CD8-positive, alpha-beta memory T cell (primary cell): ENCODE measurements around the gene RPGRIP1. TPM values are rescaled to one million over a fixed set of nuclear protein-coding genes. Genes with fewer than 3 reads are reported as not detected.
"Not testable (repeated sequence)": the region's sequence is repeated elsewhere in the genome, so short reads cannot be mapped to it uniquely, and the experiment has no call there.

Experiments
- CTCF ChIA-PET: fragments of 350-600 bp; sonication (Branson Sonifier 250); formaldehyde crosslinking; loops from one replicate; lab custom pipeline; 2021; ENCODE audit warnings: antibody characterized with exemption; lab: Charles Lee
- POLR2A ChIA-PET: fragments of 350-600 bp; sonication (Branson Sonifier 250); formaldehyde crosslinking; loops from one replicate; lab custom pipeline; 2021; ENCODE audit warnings: antibody characterized with exemption; lab: Charles Lee
- DNase-seq, 5 donors: peaks; one replicate each; pipeline versions ENCODE4 v3.0.0 to v3.0.0-alpha.2; 2020 to 2022; ENCODE audit warnings: mixed read lengths in 1 of 5
- H3K27ac ChIP-seq: one replicate; pipeline ENCODE4 v1.7.0; 2013; ENCODE audit warnings: low read depth, mild to moderate bottlenecking, low read length, moderate library complexity
- H3K27me3 ChIP-seq: 2 replicates; pipeline ENCODE4 v1.7.0; 2013; ENCODE audit warnings: low read length, mild to moderate bottlenecking; ENCODE audit not compliant: insufficient read depth, poor library complexity, severe bottlenecking
- H3K36me3 ChIP-seq: 2 replicates; pipeline ENCODE4 v1.7.0; 2013; ENCODE audit warnings: mild to moderate bottlenecking, low read length, moderate library complexity; ENCODE audit not compliant: insufficient read depth
- H3K4me1 ChIP-seq: 2 replicates; pipeline ENCODE4 v1.7.0; 2013; ENCODE audit warnings: mild to moderate bottlenecking, low read length, moderate library complexity; ENCODE audit not compliant: insufficient read depth
- H3K4me3 ChIP-seq: 2 replicates; pipeline ENCODE4 v1.7.0; 2013; ENCODE audit warnings: mild to moderate bottlenecking, low read length
- H3K9me3 ChIP-seq: 2 replicates; pipeline ENCODE4 v1.7.0; 2013; ENCODE audit warnings: mild to moderate bottlenecking, low read length
- H3K27ac Mint-ChIP-seq, 8 donors: one replicate each; pipeline ENCODE4 v1.8.0; 2020 to 2021; ENCODE audit warnings: mixed read lengths in 8 of 8, mild to moderate bottlenecking in 6 of 8, inconsistent platforms in 3 of 8, moderate library complexity in 3 of 8
- H3K27me3 Mint-ChIP-seq, 2 donors: one replicate each; pipeline ENCODE4 v1.8.0; 2020 to 2021; ENCODE audit warnings: mixed read lengths in 2 of 2, mild to moderate bottlenecking in 1 of 2, moderate library complexity in 1 of 2
- H3K36me3 Mint-ChIP-seq, 3 donors: one replicate each; pipeline ENCODE4 v1.8.0; 2020 to 2021; ENCODE audit warnings: mixed read lengths in 3 of 3, inconsistent platforms in 1 of 3, mild to moderate bottlenecking in 1 of 3
- H3K4me1 Mint-ChIP-seq, 3 donors: one replicate each; pipeline ENCODE4 v1.8.0; 2020 to 2021; ENCODE audit warnings: mixed read lengths in 3 of 3, inconsistent platforms in 1 of 3, mild to moderate bottlenecking in 1 of 3
- H3K4me3 Mint-ChIP-seq, 7 donors: one replicate each; pipeline ENCODE4 v1.8.0; 2020 to 2021; ENCODE audit warnings: mixed read lengths in 7 of 7, mild to moderate bottlenecking in 6 of 7, moderate library complexity in 4 of 7, inconsistent platforms in 2 of 7
- H3K9me3 Mint-ChIP-seq, 5 donors: one replicate each; pipeline ENCODE4 v1.8.0; 2020 to 2022; ENCODE audit warnings: mixed read lengths in 5 of 5, mild to moderate bottlenecking in 3 of 5, moderate library complexity in 2 of 5, inconsistent platforms in 1 of 5
- polyA plus RNA-seq: library from polyadenylated mRNA; unstranded; fragments of 300-500 nt; fragmentation: Illumina TruSeq; gene quantifications from one replicate; pipeline ENCODE4 v1.2.3, GENCODE V29; 2021
- total RNA-seq, 2 experiments: library from RNA; stranded (reverse); gene quantifications; one replicate each; pipeline ENCODE4 v1.2.3, GENCODE V29; 2021

The RPGRIP1 gene
- total and polyA plus RNA-seq, 3 experiments from 2014 or later: not detected

DNA sequence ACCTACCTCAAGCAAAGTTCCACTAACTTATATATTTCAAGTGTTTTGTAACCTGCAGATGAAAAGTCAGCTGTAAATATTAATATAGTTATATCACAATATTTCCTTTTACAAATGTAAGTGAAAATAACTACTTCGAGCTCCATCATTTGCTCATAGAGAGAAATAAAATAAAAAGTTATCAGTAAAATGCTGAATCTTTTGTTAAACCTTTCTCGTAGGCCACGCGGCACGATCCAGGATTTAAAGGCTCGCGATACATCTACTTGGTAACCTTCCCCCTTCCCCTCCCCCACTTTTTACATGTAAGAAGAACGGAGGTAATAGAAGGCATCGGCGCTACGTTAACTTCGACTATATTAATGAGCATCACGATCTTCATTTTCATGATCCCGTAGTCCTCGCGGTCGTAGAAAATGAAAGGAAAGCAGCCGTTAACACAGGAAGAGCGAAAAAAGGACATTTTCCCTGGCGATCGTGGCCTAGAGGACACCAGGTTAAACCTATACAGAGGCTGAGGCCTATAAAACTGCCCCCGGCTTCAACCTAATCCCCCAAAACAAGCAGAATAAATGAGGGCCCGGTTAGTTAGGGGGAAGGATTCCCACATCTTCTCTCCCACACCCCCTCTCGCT lies 11.1 kb upstream of the RPGRIP1 start:
- H3K36me3 ChIP-seq: peaks cover 27% of the 10 kb centered on the region
- Mint-ChIP-seq H3K4me1 (peaks cover 45 to 48% (median 47%) of the 10 kb centered on the region in 3 donors), H3K4me3 (peak overlapping the region; percentile 97 to 100 (median 99)), H3K9me3 (peaks cover 0 to 2% (median 0%) of the 10 kb centered on the region in 5 donors), H3K36me3 (peaks cover 14 to 51% (median 15%) of the 10 kb centered on the region in 3 donors), H3K27me3 (peaks cover 0 to 4% of the 10 kb centered on the region in 2 donors), H3K27ac (peak overlapping the region; percentile 96 to 100 (median 100))
- ChIA-PET CTCF (interaction anchor here (1.6 to 1.9 kb wide), 3 partner anchors 11 to 39 kb away, joined by 3 to 4 read pairs (median 4); no protein-coding TSS in a partner anchor), POLR2A (interaction anchor here (0.6 to 2.2 kb wide), 4 partner anchors 12 to 307 kb away, joined by 3 to 10 read pairs (median 4); no protein-coding TSS in a partner anchor)
- H3K9me3 ChIP-seq: no peaks in the 10 kb centered on the region
- DNase-seq: peak in 3 of 5 donors; percentile 37 to 58 (median 52)
- peaks cover 44% of the 10 kb centered on the region for H3K4me1 ChIP-seq
- H3K27me3 ChIP-seq: no peaks in the 10 kb centered on the region
- H3K27ac ChIP-seq: peak overlapping the region; percentile 89
- peak overlapping the region; percentile 94 for H3K4me3 ChIP-seq

DNA sequence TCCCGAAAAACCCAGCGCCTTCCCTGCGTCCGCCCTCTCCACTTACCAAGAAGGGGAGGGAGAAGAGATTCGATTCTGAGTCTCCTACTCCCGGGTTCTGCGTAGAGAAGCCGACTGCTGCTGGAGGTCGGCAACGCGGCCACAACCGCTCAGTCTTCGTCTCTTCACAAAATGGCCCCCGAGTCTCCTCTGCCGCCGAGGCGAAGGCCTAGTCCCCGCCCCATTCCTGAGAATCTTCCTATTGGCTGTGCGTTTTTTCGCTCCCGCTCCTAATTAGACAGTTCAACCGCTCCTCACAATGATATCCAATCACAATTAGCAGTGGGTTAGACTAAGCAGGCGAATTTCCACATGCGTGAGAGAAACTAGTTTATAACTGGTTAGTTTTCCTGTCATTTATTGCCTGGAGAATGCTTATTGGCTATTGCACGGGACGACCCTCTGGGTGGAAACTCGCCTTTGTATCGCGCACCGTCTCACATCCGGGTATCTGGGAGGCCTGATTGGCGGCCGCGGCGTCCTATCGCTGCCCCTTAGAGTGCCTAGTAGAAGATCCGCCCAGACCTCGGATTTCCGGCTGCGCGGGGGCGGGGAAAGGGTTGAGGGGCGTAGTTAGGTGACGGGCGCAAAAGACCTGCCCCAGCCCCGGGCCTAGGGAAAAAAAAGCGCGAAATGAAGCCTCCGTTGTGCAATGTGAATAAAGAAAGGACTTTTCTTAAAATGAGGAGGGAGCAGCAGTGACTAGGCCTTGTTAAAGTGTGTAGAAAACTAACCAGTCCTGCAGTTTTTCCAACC lies 10.4 kb upstream of the RPGRIP1 start, which contains the start of gene HNRNPC:
TSS of gene HNRNPC (minus strand) at position 191 of the 795 bp plus-strand sequence. CDS start 35,249 bp downstream, outside the sequence.
- Histone ChIP-seq H3K27me3 (no peaks in the 10 kb centered on the region), H3K4me1 (peaks cover 37% of the 10 kb centered on the region), H3K27ac (peak within 1 kb of the TSS; percentile 89), H3K4me3 (peak within 1 kb of the TSS; percentile 94), H3K36me3 (peaks cover 20% of the 10 kb centered on the region), H3K9me3 (no peaks in the 10 kb centered on the region)
- CTCF ChIA-PET: interaction anchor here (1.0 to 1.9 kb wide), 3 partner anchors 11 to 49 kb away, joined by 3 to 4 read pairs (median 4); no protein-coding TSS in a partner anchor
- DNase-seq: peak; percentile 100
- H3K4me3 Mint-ChIP-seq: peak within 1 kb of the TSS; percentile 97 to 100 (median 99)
- peak within 1 kb of the TSS; percentile 96 to 100 (median 100) for H3K27ac Mint-ChIP-seq
- peaks cover 0 to 2% (median 0%) of the 10 kb centered on the region in 5 donors for H3K9me3 Mint-ChIP-seq
- H3K27me3 Mint-ChIP-seq: peaks cover 0 to 4% of the 10 kb centered on the region in 2 donors
- POLR2A ChIA-PET: interaction anchor here (0.6 to 1.0 kb wide), 2 partner anchors 51 to 168 kb away, joined by 3 to 7 read pairs; no protein-coding TSS in a partner anchor
- H3K4me1 Mint-ChIP-seq: peaks cover 38 to 41% (median 40%) of the 10 kb centered on the region in 3 donors
- H3K36me3 Mint-ChIP-seq: peaks cover 11 to 44% (median 15%) of the 10 kb centered on the region in 3 donors

DNA sequence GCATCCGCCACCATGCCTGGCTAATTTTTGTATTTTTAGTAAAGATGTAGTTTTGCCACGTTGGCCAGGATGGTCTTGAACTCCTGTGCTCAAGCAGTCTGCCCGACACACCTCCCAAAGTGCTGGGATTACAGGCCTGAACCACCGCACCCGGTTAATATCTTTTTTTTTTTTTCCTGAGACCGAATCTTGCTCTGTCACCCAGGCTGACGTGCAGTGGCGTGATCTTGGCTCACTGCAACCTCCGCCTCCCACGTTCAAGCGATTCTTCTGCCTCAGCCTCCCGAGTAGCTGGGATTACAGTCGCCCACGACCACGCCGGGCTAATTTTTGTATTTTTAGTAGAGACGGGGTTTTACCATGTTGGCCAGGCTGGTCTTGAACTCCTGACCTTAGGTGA lies 7.2 kb upstream of the RPGRIP1 start:
- DNase-seq, H3K9me3 ChIP-seq, CTCF ChIA-PET, H3K27me3 ChIP-seq, H3K36me3 ChIP-seq, POLR2A ChIA-PET, H3K27ac ChIP-seq, H3K27me3 Mint-ChIP-seq, H3K4me3 ChIP-seq, H3K4me3 Mint-ChIP-seq, H3K9me3 Mint-ChIP-seq: not testable (repeated sequence)
- peaks cover 4 to 16% (median 9%) of the 10 kb centered on the region in 3 donors for H3K36me3 Mint-ChIP-seq
- H3K4me1 Mint-ChIP-seq: peaks cover 14 to 16% (median 15%) of the 10 kb centered on the region in 3 donors
- peak overlapping the region in 1 of 8 donors; percentile 50 for H3K27ac Mint-ChIP-seq
- peaks cover 12% of the 10 kb centered on the region for H3K4me1 ChIP-seq

DNA sequence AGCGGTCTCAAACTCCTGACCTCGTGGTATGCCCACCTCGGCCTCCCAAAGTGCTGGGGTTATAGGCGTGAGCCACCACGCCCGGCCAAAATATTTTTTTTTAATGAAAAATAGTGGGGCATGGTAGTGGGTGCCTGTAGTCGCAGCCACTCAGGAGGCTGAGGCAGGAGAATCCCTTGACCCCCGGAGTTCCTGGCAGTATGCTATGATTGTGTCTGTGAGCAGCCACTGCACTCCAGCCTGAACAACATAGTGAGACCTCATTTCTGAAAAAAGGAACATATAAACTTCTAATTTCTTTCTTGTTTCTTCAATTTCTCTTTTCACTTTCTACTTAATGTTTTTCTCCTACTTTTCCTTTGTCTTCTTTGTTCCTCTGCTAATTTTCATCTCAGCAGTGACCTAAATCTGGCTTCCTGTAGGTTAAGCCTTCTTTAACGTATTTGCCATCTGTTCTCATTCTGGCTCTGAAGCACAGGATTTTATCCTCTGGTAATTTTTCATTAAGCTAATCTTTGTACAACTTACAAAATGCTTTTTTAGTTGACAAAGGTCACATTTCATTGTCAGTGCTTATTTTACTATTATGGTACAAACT lies 4.5 kb upstream of the RPGRIP1 start:
- H3K27ac Mint-ChIP-seq: peak overlapping the region in 3 of 8 donors; percentile 2 to 72 (median 2)
- no peaks in the 10 kb centered on the region for H3K4me1 ChIP-seq
- no peaks in the 10 kb centered on the region for H3K9me3 Mint-ChIP-seq
- H3K4me3 ChIP-seq: no peak overlapping the region
- no peaks in the 10 kb centered on the region for H3K27me3 ChIP-seq
- peak overlapping the region in 3 of 7 donors; percentile 13 to 66 (median 42) for H3K4me3 Mint-ChIP-seq
- POLR2A ChIA-PET: interaction anchor here (0.7 kb wide), 1 partner anchor 10 kb away, joined by 3 read pairs; no protein-coding TSS in a partner anchor
- peaks cover 4 to 5% (median 4%) of the 10 kb centered on the region in 3 donors for H3K4me1 Mint-ChIP-seq
- DNase-seq: no peak
- no peaks in the 10 kb centered on the region for H3K36me3 Mint-ChIP-seq
- peaks cover 0 to 1% of the 10 kb centered on the region in 2 donors for H3K27me3 Mint-ChIP-seq
- CTCF ChIA-PET: interaction anchor here (1.4 kb wide), 1 partner anchor 33 kb away, joined by 4 read pairs; no protein-coding TSS in a partner anchor
- H3K9me3 ChIP-seq: no peaks in the 10 kb centered on the region
- H3K27ac ChIP-seq: no peak overlapping the region
- H3K36me3 ChIP-seq: no peaks in the 10 kb centered on the region

DNA sequence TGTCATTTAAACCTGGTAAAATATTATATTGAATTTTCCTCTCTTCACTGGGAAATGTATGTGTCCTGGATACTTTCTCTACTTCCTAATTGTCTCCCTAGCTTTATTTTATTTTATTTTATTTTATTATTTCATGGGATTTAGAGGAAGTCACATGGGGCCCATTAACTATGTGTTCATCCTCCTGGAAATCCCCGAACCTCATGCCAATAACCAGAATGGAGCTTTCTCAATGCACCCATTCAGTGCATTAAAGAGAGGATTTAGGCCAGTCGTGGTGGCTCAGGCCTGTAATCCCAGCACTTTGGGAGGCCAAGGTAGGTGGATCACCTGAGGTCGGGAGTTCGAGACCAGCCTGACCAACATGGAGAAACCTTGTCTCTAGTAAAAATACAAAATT lies 1.3 kb upstream of the RPGRIP1 start:
- Mint-ChIP-seq H3K4me1 (peaks cover 4 to 5% (median 4%) of the 10 kb centered on the region in 3 donors), H3K27ac (no peak overlapping the region), H3K36me3 (no peaks in the 10 kb centered on the region), H3K4me3 (no peak overlapping the region), H3K27me3 (peaks cover 1 to 3% of the 10 kb centered on the region in 2 donors), H3K9me3 (no peaks in the 10 kb centered on the region)
- H3K36me3 ChIP-seq: no peaks in the 10 kb centered on the region
- H3K4me3 ChIP-seq: no peak overlapping the region
- ChIA-PET CTCF (no interaction called here), POLR2A (no interaction called here)
- no peaks in the 10 kb centered on the region for H3K4me1 ChIP-seq
- no peaks in the 10 kb centered on the region for H3K9me3 ChIP-seq
- no peak for DNase-seq
- H3K27ac ChIP-seq: no peak overlapping the region
- no peaks in the 10 kb centered on the region for H3K27me3 ChIP-seq

DNA sequence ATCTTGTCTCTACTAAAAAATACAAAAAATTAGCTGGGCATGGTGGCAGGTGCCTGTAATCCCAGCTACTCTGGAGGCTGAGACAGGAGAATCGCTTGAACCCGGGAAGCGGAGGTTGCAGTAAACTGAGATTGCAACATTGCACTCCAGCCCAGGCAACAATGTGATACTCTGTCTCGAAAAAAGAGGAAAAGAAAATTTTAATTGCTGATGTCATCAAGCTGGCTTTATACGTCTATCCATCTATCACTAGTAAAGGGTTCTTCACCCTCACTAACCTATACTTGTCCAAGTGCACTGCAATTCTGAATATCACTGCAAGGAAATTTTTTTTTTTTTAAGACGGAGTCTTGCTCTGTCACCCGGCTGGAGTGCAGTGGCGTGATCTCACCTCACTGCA lies 2.0 kb downstream of the RPGRIP1 start:
- H3K27me3 ChIP-seq, H3K4me3 ChIP-seq, DNase-seq, H3K4me1 Mint-ChIP-seq, H3K27ac ChIP-seq, H3K9me3 ChIP-seq, POLR2A ChIA-PET, CTCF ChIA-PET, H3K36me3 ChIP-seq, H3K9me3 Mint-ChIP-seq, H3K27ac Mint-ChIP-seq, H3K4me3 Mint-ChIP-seq, H3K36me3 Mint-ChIP-seq, H3K4me1 ChIP-seq: not testable (repeated sequence)
- H3K27me3 Mint-ChIP-seq: peaks cover 4 to 11% of the 10 kb centered on the region in 2 donors

DNA sequence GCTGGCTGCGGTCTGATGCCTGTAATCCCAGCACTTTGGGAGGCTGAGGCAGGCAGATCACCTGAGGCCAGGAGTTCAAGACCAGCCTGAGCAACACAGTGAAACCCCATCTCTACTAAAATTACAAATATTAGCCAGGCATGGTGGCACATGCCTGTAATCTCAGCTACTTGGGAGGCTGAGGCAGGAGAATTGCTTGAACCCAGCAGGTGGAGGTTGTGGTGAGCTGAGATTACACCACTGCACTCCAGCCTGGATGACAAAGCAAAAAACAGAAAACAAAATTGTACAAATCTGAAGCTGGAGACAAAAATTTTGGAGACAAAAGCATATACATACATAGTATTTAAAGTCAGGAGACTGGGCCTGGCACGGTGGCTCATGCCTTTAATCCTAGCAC lies 6.6 kb downstream of the RPGRIP1 start:
- H3K27me3 ChIP-seq, H3K4me3 Mint-ChIP-seq, H3K27ac ChIP-seq, H3K36me3 ChIP-seq, H3K4me1 ChIP-seq, H3K9me3 Mint-ChIP-seq, DNase-seq, H3K36me3 Mint-ChIP-seq, H3K9me3 ChIP-seq, H3K27ac Mint-ChIP-seq, H3K4me1 Mint-ChIP-seq, H3K4me3 ChIP-seq, POLR2A ChIA-PET: not testable (repeated sequence)
- peaks cover 2 to 11% of the 10 kb centered on the region in 2 donors for H3K27me3 Mint-ChIP-seq
- CTCF ChIA-PET: interaction anchor here (0.8 kb wide), 1 partner anchor 46 kb away, joined by 3 read pairs; no protein-coding TSS in a partner anchor
